Small intestine (tissue), 7 donors: Measurements from ENCODE around the gene FRZB. TPM values are rescaled to one million over a fixed set of nuclear protein-coding genes. Genes with fewer than 3 reads are reported as not detected.

ENCODE experiments used
- DNase-seq, 2 donors: peaks; one replicate each; pipeline versions ENCODE4 v3.0.0 to v3.0.0-alpha.2; 2013
- FAIRE-seq: peaks from 2 replicates; lab custom pipeline; 2012; peaks lifted over from hg19 to GRCh38; lab: Jason Lieb, UNC
- H3K27ac ChIP-seq, 3 donors: one replicate each; pipeline ENCODE4 v1.5.1; 2013; ENCODE audit warnings: low read length in 2 of 3, mild to moderate bottlenecking in 2 of 3, control low read depth in 1 of 3, inconsistent platforms in 1 of 3, low read depth in 1 of 3, moderate library complexity in 1 of 3
- H3K27me3 ChIP-seq, 3 donors: one replicate each; pipeline ENCODE4 v1.6.1; 2013; ENCODE audit warnings: low read length in 3 of 3, inconsistent platforms in 1 of 3; ENCODE audit not compliant: control insufficient read depth in 3 of 3, insufficient read depth in 3 of 3
- H3K36me3 ChIP-seq, 3 donors: one replicate each; pipeline ENCODE4 v1.6.1; 2013; ENCODE audit warnings: low read length in 3 of 3, inconsistent platforms in 1 of 3, low read depth in 1 of 3, mild to moderate bottlenecking in 1 of 3, moderate library complexity in 1 of 3; ENCODE audit not compliant: control insufficient read depth in 3 of 3, insufficient read depth in 2 of 3
- H3K4me1 ChIP-seq, 3 donors: one replicate each; pipeline ENCODE4 v1.6.1; 2013; ENCODE audit warnings: low read length in 2 of 3, inconsistent platforms in 1 of 3, low read depth in 1 of 3, mild to moderate bottlenecking in 1 of 3, moderate library complexity in 1 of 3; ENCODE audit not compliant: control insufficient read depth in 3 of 3, insufficient read depth in 2 of 3
- H3K4me3 ChIP-seq, 3 donors: one replicate each; pipeline ENCODE4 v1.5.1; 2013; ENCODE audit warnings: low read length in 3 of 3, control low read depth in 1 of 3, inconsistent platforms in 1 of 3, low read depth in 1 of 3, mild to moderate bottlenecking in 1 of 3, moderate library complexity in 1 of 3
- H3K9me3 ChIP-seq, 2 donors: one replicate each; pipeline ENCODE4 v1.6.1; 2013; ENCODE audit warnings: low read depth in 1 of 2, low read length in 1 of 2; ENCODE audit not compliant: control insufficient read depth in 2 of 2, insufficient read depth in 1 of 2
- WGBS, 3 donors: extraction: QIAGEN DNeasy Blood & Tissue Kit; methylation state at CpG; one replicate each; pipeline ENCODE4 v1.1.7; 2013; 5-methylcytosine and 5-hydroxymethylcytosine counted together
- polyA plus RNA-seq, 4 donors: library from polyadenylated mRNA; stranded (reverse) in 3 of 4; unstranded in 1 of 4; fragments of 200-250 nt in 3 of 4; fragments of 120-200 nt in 1 of 4; gene quantifications; one replicate each; pipeline versions ENCODE4 v1.2.1 to v1.2.3, GENCODE V29; 2013
- donor health status: healthy with polysubstance abuse.
- donor health status: control.
- donor health status: control.
- donor health status: Bipolar disorder and iron deficiency.
- donor health status: healthy.

FRZB gene
- polyA plus RNA-seq, 4 donors, result 1.9 to 39.1 (median 3.8) TPM

DNA sequence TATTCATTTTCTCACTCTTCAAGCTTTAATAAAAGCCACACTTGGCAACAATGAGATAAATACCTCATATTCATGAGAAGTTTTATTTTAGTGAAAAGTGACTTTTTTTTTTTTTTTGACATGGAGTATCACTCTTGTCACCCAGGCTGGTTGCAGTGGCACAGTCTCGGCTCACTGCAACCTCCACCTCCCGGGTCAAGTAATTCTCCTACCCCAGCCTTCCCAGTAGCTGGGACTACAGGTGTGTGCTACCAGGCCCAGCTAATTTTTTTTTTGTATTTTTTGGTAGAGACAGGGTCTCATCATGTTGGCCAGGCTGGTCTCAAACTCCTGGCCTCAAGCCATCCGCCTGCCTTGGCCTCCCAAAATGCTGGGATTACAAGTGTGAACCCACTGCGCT is 47.0 kb downstream of the FRZB start:
- no peak overlapping the region for H3K4me3 ChIP-seq
- H3K36me3 ChIP-seq, result no peaks in the 10 kb centered on the region
- H3K27me3 ChIP-seq, result no peaks in the 10 kb centered on the region
- no peaks in the 10 kb centered on the region for H3K9me3 ChIP-seq
- FAIRE-seq (no peak), DNase-seq (no peak)
- H3K4me1 ChIP-seq, result no peaks in the 10 kb centered on the region
- 93 to 96% (median 94%) methylated on average over 4 of the region's 4 CpGs for WGBS, 3 donors
- no peak overlapping the region for H3K27ac ChIP-seq

GRCh38 chr2:182818925-182819324 is 47.5 kb downstream of the FRZB start:
- DNase-seq (no peak), FAIRE-seq (no peak)
- H3K27me3 ChIP-seq, result no peaks in the 10 kb centered on the region
- H3K4me3 ChIP-seq, result no peak overlapping the region
- no peaks in the 10 kb centered on the region for H3K4me1 ChIP-seq
- no peaks in the 10 kb centered on the region for H3K36me3 ChIP-seq
- no peaks in the 10 kb centered on the region for H3K9me3 ChIP-seq
- WGBS, 3 donors, result 61 to 80% (median 78%) methylated on average over 4 of the region's 4 CpGs
- H3K27ac ChIP-seq, result no peak overlapping the region

GRCh38 chr2:182818501-182818900 is 47.9 kb downstream of the FRZB start:
- no peak for FAIRE-seq
- H3K4me3 ChIP-seq, result no peak overlapping the region
- H3K27me3 ChIP-seq, result no peaks in the 10 kb centered on the region
- DNase-seq, result no peak
- H3K27ac ChIP-seq, result no peak overlapping the region
- H3K36me3 ChIP-seq, result no peaks in the 10 kb centered on the region
- WGBS, 3 donors, result 71 to 83% (median 82%) methylated on average over 3 of the region's 3 CpGs
- no peaks in the 10 kb centered on the region for H3K9me3 ChIP-seq
- H3K4me1 ChIP-seq, result no peaks in the 10 kb centered on the region

DNA sequence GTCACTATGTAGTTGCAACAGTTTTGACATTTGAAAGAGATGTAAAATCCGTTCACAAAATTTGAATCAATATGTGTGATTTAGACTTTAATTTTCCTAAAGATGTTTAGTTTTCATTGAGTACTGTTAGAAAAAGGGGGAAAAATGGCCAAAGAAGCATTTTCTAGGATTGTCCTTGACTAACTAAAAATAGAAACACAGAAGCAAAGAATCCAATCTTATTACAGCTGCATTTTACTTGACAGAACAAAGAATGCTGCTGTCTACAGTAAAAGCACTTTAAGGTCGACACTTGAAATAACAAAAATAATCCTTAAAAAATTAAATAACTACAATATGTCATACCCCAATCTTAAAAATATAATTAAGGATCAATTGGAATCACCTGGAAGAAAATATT is 48.9 kb downstream of the FRZB start:
- H3K9me3 ChIP-seq, result no peaks in the 10 kb centered on the region
- H3K36me3 ChIP-seq, result no peaks in the 10 kb centered on the region
- FAIRE-seq (peak; percentile 44), DNase-seq (no peak)
- WGBS, 3 donors, result 70 to 83% (median 78%) methylated on average over 2 of the region's 2 CpGs
- no peaks in the 10 kb centered on the region for H3K27me3 ChIP-seq
- no peaks in the 10 kb centered on the region for H3K4me1 ChIP-seq
- no peak overlapping the region for H3K4me3 ChIP-seq
- H3K27ac ChIP-seq, result no peak overlapping the region

- Histone ChIP-seq H3K27ac (no peak overlapping the region), H3K9me3 (no peaks in the 10 kb centered on the region), H3K36me3 (no peaks in the 10 kb centered on the region), H3K4me1 (no peaks in the 10 kb centered on the region), H3K27me3 (no peaks in the 10 kb centered on the region), H3K4me3 (no peak overlapping the region)
- DNase-seq (no peak), FAIRE-seq (no peak)
Observed at GRCh38 chr2:182816866-182817265, 49.6 kb downstream of the FRZB start.

DNA sequence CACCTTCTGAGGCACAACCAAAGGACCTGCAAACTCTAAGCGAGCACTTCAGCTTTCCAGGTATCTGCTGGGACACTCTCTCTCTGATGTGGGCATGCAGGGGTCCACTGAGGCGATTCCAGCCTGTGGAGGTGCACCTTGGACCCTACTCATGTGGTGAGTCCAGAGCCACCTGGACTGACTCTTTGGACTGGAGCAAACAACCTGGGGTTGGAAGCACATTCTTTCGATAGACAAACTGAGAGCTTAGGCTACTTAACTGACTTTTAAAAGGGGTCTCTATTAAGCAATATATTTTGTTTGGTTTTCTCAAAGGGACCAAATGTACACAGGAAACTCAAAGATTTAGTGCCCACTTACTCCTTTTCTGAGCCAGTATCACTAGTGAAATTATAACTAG is 51.6 kb downstream of the FRZB start:
- Histone ChIP-seq H3K4me3 (no peak overlapping the region), H3K27me3 (no peaks in the 10 kb centered on the region), H3K36me3 (no peaks in the 10 kb centered on the region), H3K27ac (no peak overlapping the region), H3K4me1 (no peaks in the 10 kb centered on the region), H3K9me3 (no peaks in the 10 kb centered on the region)
- FAIRE-seq, result no peak
- WGBS, 3 donors, result 66 to 85% (median 78%) methylated on average over 3 of the region's 3 CpGs
- peak in 1 of 2 donors; percentile 18 for DNase-seq

DNA sequence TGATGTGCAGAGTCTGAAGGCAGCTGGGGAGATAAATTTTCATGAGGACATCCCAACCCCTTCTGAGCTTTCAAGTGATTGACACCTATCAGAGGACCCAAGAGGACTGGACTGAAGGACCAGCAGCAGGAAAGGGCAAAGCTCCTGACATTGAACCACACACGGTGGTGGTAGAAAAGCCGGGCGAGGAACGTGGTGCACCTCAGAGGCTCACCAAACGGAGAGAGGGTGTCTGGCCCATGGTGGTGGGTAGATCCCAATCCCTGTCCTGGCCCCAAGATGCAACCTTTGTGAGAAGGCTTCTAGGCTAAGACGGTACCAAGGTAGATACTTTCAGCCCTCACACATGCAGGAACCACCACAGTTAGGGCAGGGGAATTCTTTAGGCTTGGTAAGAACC is 52.1 kb downstream of the FRZB start:
- no peaks in the 10 kb centered on the region for H3K36me3 ChIP-seq
- H3K9me3 ChIP-seq, result no peaks in the 10 kb centered on the region
- WGBS, 3 donors, result 75 to 87% (median 83%) methylated on average over 6 of the region's 6 CpGs
- DNase-seq, result no peak
- H3K4me1 ChIP-seq, result no peaks in the 10 kb centered on the region
- FAIRE-seq, result no peak
- H3K27me3 ChIP-seq, result no peaks in the 10 kb centered on the region
- no peak overlapping the region for H3K4me3 ChIP-seq
- no peak overlapping the region for H3K27ac ChIP-seq

DNA sequence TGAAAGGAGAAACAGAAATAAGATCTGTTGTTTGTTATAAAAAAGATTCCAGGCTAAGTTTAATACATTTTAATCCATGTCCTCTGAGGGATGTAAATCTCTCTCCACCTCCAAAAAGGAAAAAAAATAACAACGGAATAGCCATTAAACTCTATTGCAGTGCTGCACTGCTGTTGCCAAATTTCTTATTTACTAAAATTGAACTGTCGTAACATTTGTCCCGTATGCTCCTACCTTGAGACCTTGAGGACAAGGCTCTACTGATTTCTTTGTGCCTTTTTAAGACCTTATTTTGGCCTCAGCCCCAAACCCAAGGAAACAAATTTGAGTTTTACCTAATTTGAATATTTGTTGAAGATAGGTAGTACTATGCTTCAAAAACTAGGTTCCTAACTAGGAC is 56.4 kb downstream of the FRZB start:
- WGBS, 3 donors, result 78 to 88% (median 84%) methylated on average over 3 of the region's 3 CpGs
- Histone ChIP-seq H3K27me3 (no peaks in the 10 kb centered on the region), H3K9me3 (no peaks in the 10 kb centered on the region), H3K4me3 (no peak overlapping the region), H3K36me3 (no peaks in the 10 kb centered on the region), H3K27ac (no peak overlapping the region), H3K4me1 (no peaks in the 10 kb centered on the region)
- DNase-seq (no peak), FAIRE-seq (no peak)

GRCh38 chr2:182807319-182807718 is 59.1 kb downstream of the FRZB start:
- whole genome bisulfite sequencing, 3 donors, result 62 to 74% (median 74%) methylated on average over 3 of the region's 3 CpGs
- H3K9me3 ChIP-seq, result no peaks in the 10 kb centered on the region
- no peak overlapping the region for H3K4me3 ChIP-seq
- FAIRE-seq, result no peak
- H3K27me3 ChIP-seq, result no peaks in the 10 kb centered on the region
- H3K4me1 ChIP-seq, result no peaks in the 10 kb centered on the region
- H3K36me3 ChIP-seq, result no peaks in the 10 kb centered on the region
- no peak for DNase-seq
- no peak overlapping the region for H3K27ac ChIP-seq
